ENCODE measurements around the gene TUBB2A. TPM values are rescaled to one million over a fixed set of nuclear protein-coding genes. Genes with fewer than 3 reads are reported as not detected.

TUBB2A gene
- total and polyA plus RNA-seq, 2 of the 4 experiments (the other 2 are of a cell fraction), result 164 to 264 TPM

DNA sequence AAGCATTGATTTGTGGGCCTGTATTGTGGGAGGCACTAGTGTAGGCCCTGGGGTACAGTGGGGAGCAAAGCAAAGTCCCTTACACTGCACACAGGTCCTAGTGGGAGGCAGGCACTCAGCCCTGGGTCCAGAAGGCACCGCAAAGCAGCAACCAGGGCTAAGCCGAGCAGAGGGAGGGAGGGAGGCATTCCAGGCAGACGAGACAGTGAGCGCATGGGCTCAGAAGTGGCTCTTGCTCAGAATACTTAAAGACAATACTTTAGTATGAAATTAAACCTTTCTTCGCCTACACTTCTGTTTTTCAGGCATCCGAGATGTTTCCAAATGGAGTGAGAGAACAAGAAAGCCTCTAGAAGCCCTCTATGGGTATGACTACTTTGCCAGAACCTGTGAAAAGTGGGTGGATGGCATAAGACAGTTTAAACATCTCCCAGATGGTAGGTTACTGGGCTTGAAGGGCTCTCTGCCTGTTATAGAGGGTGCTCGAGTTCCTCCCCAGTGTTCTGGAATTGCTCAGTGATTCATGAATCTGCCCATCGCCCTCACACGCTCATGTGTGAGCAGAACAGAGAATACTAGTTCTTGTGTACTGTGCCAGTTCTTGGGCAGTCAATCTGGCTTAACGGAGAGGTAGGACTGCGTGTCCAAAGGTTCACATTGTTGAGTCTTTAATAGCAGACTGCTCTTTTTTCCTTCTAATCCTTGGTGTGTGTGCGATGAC lies 20.1 kb downstream of the TUBB2A start:
- H3K4me1 ChIP-seq (ENCODE audit: control insufficient read depth, insufficient read depth, low read length), result peaks cover 14% of the 10 kb centered on the region
- ChIA-PET POLR2A (ENCODE audit: unreplicated experiment) (no interaction called here), CTCF (interaction anchor here (0.6 to 1.5 kb wide), 2 partner anchors 20 to 305 kb away, joined by 3 read pairs; partner anchors contain the start of gene TUBB2A)
- no peak overlapping the region for H3K23ac ChIP-seq (ENCODE audit: low read depth, low read length)
- H2BK20ac ChIP-seq (ENCODE audit: low read depth, low read length), result peak overlapping the region; percentile 2; the same call in 1 of the 2 replicates
- H4K5ac ChIP-seq (ENCODE audit: low read depth, low read length), result no peak overlapping the region; the same call in 1 of the 2 replicates
- no peak overlapping the region for H2BK120ac ChIP-seq (ENCODE audit: low read depth, low read length)
- no peaks in the 10 kb centered on the region; a peak in 1 of 4 replicates for H3K79me1 ChIP-seq (ENCODE audit: low read depth in 1 of 2, low read length in 2 of 2)
- no peak overlapping the region for H3K14ac ChIP-seq (replicated peaks; ENCODE audit: low read depth, low read length)
- dilution Hi-C loops (cut with HindIII; ENCODE audit: low sequenced_read_pairs, unreplicated experiment), result no loop called here
- peak; percentile 68 for ATAC-seq (ENCODE audit: low read depth)
- peak overlapping the region; percentile 24; the same call in 1 of the 2 replicates for H3K18ac ChIP-seq (ENCODE audit: low read depth, low read length)
- no peak overlapping the region for H3K4me2 ChIP-seq (ENCODE audit: low read depth, low read length)
- in situ Hi-C loops (cut with MboI; ENCODE audit: low sequenced_read_pairs), result loop anchor here (25.0 kb wide), 1 partner anchor 600 kb away; no protein-coding TSS in a partner anchor
- H2BK15ac ChIP-seq (ENCODE audit: low read depth, low read length), result peak overlapping the region; percentile 52; the same call in 1 of the 3 replicates
- intact Hi-C loops (cut with micrococcal nuclease), result no loop called here
- H3K56ac ChIP-seq (ENCODE audit: extremely low read depth, insufficient read depth, low read length), result no peak overlapping the region
- no peak overlapping the region for H3K4ac ChIP-seq (ENCODE audit: low read depth, low read length)
- peak overlapping the region; percentile 40 for H2BK5ac ChIP-seq (ENCODE audit: low read depth, low read length, poor library complexity, severe bottlenecking)
- no peaks in the 10 kb centered on the region for H4K20me1 ChIP-seq (ENCODE audit: insufficient read depth, low read length)
- peaks cover 12% of the 10 kb centered on the region; the same call in 1 of the 2 replicates for H3K9me1 ChIP-seq (ENCODE audit: insufficient read depth, low read length)
- no peak overlapping the region for H3K4me3 ChIP-seq (ENCODE audit: insufficient read depth, low read depth, low read length)
- no peaks in the 10 kb centered on the region for H3K27me3 ChIP-seq (ENCODE audit: control insufficient read depth, insufficient read depth, low read length)
- peak; percentile 56 for DNase-seq
- no peak overlapping the region for H3K27ac ChIP-seq (ENCODE audit: insufficient read depth, low read length)
- peaks cover 22% of the 10 kb centered on the region; the same call in 1 of the 2 replicates for H3K36me3 ChIP-seq (ENCODE audit: control insufficient read depth, insufficient read depth, low read length)
- no peak overlapping the region for H4K91ac ChIP-seq (ENCODE audit: insufficient read depth, low read depth, low read length)
- no peak overlapping the region for H2AK9ac ChIP-seq (replicated peaks; ENCODE audit: low read depth, low read length, poor library complexity)
- 89% methylated on average over 3 of the region's 12 CpGs; no CpG with 5 or more reads in 1 of the 2 experiments for WGBS, 2 experiments (ENCODE audit: extremely low coverage in 2 of 2, insufficient read length in 1 of 2)
- no peak overlapping the region for H2AFZ ChIP-seq (replicated peaks; ENCODE audit: low read length, poor library complexity)
- H3K9me3 ChIP-seq (ENCODE audit: control insufficient read depth, insufficient read depth, low read length), result no peaks in the 10 kb centered on the region
- H2AK5ac ChIP-seq (ENCODE audit: low read depth, low read length), result peak overlapping the region; percentile 18; the same call in 1 of the 2 replicates
- TF ChIP-seq, protein P1, sequence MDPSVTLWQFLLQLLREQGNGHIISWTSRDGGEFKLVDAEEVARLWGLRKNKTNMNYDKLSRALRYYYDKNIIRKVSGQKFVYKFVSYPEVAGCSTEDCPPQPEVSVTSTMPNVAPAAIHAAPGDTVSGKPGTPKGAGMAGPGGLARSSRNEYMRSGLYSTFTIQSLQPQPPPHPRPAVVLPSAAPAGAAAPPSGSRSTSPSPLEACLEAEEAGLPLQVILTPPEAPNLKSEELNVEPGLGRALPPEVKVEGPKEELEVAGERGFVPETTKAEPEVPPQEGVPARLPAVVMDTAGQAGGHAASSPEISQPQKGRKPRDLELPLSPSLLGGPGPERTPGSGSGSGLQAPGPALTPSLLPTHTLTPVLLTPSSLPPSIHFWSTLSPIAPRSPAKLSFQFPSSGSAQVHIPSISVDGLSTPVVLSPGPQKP (IDR thresholded peaks at IDR 0.05; ENCODE audit: borderline replicate concordance, low read depth, low read length), result no peak
- no TSS peak for BruUV-seq (replicated peaks)
- no peak overlapping the region for H4K8ac ChIP-seq (ENCODE audit: low read depth in 2 of 2, low read length in 2 of 2)
- no peak overlapping the region for H3K9ac ChIP-seq (ENCODE audit: low read depth, low read length)

Measured in IMR-90 (cell line).